ENCODE results near the gene TNFSF9. TPM values are rescaled to one million over a fixed set of nuclear protein-coding genes. Genes with fewer than 3 reads are reported as not detected.
A peak's percentile ranks its signal among the peaks of the same experiment; 100 is the strongest.

TNFSF9 gene
- polyA plus RNA-seq, 1 of the 3 experiments (the other 2 are of a cell fraction) = 10.7 TPM

DNA sequence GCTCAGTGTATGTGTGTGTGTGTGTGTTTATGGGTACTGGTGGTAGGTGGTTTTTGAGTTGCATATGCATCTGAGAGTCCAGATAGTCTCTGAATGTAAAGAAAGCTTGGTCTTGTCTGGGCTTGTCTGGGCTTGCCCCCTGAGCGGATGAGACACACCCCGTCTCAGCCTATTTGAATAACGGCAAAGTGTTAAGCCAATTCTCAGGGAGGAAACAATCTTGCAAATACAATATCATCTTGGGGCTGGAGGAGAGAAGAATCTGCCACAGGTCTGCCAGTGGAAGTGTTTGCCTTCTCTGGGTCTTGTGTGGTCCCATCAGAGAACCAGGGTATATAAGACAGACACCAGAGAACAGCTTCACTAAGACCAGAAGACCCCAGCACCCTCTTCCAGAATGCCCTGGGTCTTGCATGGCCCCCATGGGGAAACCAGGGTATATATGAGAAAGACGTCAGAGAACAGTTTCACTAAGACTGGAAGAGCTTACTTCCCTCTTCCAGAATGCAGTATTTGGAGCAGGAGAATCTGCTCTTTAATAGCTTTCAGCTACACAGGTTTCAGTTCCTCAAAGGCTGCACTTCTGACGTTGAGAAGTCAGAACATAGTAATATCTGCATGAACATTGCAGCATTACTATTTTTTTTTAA, 46.8 kb downstream of the TNFSF9 start (continued):
- TF ChIP-seq, protein P1, sequence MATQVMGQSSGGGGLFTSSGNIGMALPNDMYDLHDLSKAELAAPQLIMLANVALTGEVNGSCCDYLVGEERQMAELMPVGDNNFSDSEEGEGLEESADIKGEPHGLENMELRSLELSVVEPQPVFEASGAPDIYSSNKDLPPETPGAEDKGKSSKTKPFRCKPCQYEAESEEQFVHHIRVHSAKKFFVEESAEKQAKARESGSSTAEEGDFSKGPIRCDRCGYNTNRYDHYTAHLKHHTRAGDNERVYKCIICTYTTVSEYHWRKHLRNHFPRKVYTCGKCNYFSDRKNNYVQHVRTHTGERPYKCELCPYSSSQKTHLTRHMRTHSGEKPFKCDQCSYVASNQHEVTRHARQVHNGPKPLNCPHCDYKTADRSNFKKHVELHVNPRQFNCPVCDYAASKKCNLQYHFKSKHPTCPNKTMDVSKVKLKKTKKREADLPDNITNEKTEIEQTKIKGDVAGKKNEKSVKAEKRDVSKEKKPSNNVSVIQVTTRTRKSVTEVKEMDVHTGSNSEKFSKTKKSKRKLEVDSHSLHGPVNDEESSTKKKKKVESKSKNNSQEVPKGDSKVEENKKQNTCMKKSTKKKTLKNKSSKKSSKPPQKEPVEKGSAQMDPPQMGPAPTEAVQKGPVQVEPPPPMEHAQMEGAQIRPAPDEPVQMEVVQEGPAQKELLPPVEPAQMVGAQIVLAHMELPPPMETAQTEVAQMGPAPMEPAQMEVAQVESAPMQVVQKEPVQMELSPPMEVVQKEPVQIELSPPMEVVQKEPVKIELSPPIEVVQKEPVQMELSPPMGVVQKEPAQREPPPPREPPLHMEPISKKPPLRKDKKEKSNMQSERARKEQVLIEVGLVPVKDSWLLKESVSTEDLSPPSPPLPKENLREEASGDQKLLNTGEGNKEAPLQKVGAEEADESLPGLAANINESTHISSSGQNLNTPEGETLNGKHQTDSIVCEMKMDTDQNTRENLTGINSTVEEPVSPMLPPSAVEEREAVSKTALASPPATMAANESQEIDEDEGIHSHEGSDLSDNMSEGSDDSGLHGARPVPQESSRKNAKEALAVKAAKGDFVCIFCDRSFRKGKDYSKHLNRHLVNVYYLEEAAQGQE (IDR thresholded peaks at IDR 0.05; ENCODE audit: low read depth, low read length) = no peak
- TF ChIP-seq CHD2 (IDR thresholded peaks at IDR 0.05; ENCODE audit: low read length, partially characterized antibody) = no peak
- TF ChIP-seq, protein P2, sequence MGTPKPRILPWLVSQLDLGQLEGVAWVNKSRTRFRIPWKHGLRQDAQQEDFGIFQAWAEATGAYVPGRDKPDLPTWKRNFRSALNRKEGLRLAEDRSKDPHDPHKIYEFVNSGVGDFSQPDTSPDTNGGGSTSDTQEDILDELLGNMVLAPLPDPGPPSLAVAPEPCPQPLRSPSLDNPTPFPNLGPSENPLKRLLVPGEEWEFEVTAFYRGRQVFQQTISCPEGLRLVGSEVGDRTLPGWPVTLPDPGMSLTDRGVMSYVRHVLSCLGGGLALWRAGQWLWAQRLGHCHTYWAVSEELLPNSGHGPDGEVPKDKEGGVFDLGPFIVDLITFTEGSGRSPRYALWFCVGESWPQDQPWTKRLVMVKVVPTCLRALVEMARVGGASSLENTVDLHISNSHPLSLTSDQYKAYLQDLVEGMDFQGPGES (IDR thresholded peaks at IDR 0.05; ENCODE audit: low read depth, low read length) = no peak

DNA sequence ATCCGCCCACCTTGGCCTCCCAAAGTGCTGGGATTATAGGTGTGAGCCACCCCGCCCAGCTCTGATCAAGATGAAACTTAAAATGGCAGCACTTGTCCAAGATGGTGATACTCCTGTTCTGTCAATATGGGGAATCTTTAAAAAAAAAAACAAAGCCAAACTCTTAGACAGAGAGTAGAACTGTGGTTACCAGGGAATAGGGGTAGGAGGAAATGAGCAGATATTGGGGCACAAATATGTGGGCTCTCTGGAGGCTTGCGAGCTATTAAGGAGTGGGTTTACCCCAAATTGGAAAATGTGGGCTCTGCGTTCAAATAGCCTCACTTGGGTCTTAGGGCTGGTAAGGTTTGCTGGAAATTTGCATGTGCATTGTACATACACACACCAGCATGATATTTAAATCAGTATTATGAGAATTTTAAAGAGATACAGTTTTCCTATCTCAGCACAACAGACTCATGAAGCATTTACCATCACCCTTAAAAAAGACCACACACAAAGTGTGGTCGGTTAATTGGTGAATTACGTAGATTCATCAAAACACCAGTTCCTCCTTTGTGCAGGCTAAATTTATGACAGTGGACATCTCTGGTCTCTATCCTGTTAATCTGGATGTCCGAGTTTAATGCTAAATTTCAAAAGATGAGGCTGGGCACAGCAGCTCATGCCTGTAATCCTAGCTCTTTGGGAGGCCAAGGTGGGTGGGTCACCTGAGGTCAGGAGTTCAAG, 48.8 kb downstream of the TNFSF9 start:
- WGBS (ENCODE audit: low lambda C conversion rate) = 38% methylated on average over 7 of the region's 7 CpGs
- H4K20me1 ChIP-seq (ENCODE audit: insufficient read depth) = no peaks in the 10 kb centered on the region
- H3K36me3 ChIP-seq (replicated peaks in 1 of 2; ENCODE audit: control insufficient read depth in 1 of 2, insufficient read depth in 2 of 2, low read length in 1 of 2) = no peaks in the 10 kb centered on the region
- H3K4me3 ChIP-seq (ENCODE audit: low read depth in 2 of 2, low read length in 1 of 2) = no peak overlapping the region
- no peaks in the 10 kb centered on the region for H3K79me2 ChIP-seq (ENCODE audit: insufficient read depth)
- H3K4me1 ChIP-seq (ENCODE audit: control insufficient read depth in 1 of 2, insufficient read depth in 2 of 2, low read depth in 1 of 2, low read length in 1 of 2) = no peaks in the 10 kb centered on the region; a peak in 1 of 4 replicates
- POLR2A ChIA-PET = no interaction called here
- TF ChIP-seq MXI1 (IDR thresholded peaks at IDR 0.05; ENCODE audit: low read depth, low read length) (no peak), NFIC (IDR thresholded peaks at IDR 0.05; ENCODE audit: borderline replicate concordance) (no peak), RAD21 (IDR thresholded peaks at IDR 0.05; ENCODE audit: low read length) (no peak), FOSL2 (IDR thresholded peaks at IDR 0.05; ENCODE audit: borderline replicate concordance, low read depth) (no peak), ELF1 (IDR thresholded peaks at IDR 0.05) (no peak), TAF1 (IDR thresholded peaks at IDR 0.05; ENCODE audit: borderline replicate concordance, low read depth, low read length) (no peak)
- TF ChIP-seq, protein P3, sequence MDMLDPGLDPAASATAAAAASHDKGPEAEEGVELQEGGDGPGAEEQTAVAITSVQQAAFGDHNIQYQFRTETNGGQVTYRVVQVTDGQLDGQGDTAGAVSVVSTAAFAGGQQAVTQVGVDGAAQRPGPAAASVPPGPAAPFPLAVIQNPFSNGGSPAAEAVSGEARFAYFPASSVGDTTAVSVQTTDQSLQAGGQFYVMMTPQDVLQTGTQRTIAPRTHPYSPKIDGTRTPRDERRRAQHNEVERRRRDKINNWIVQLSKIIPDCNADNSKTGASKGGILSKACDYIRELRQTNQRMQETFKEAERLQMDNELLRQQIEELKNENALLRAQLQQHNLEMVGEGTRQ (IDR thresholded peaks at IDR 0.05; ENCODE audit: borderline replicate concordance, low read depth, low read length) = no peak
- TF ChIP-seq, protein P4, sequence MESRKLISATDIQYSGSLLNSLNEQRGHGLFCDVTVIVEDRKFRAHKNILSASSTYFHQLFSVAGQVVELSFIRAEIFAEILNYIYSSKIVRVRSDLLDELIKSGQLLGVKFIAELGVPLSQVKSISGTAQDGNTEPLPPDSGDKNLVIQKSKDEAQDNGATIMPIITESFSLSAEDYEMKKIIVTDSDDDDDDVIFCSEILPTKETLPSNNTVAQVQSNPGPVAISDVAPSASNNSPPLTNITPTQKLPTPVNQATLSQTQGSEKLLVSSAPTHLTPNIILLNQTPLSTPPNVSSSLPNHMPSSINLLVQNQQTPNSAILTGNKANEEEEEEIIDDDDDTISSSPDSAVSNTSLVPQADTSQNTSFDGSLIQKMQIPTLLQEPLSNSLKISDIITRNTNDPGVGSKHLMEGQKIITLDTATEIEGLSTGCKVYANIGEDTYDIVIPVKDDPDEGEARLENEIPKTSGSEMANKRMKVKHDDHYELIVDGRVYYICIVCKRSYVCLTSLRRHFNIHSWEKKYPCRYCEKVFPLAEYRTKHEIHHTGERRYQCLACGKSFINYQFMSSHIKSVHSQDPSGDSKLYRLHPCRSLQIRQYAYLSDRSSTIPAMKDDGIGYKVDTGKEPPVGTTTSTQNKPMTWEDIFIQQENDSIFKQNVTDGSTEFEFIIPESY (IDR thresholded peaks at IDR 0.05; ENCODE audit: borderline replicate concordance, low read depth) = no peak
- no peak overlapping the region for H3K4me2 ChIP-seq
- no peak for DNase-seq
- H3K9me3 ChIP-seq = no peaks in the 10 kb centered on the region
- H3K27me3 ChIP-seq (ENCODE audit: insufficient read depth) = peaks cover 14% of the 10 kb centered on the region; the same call in 1 of the 2 replicates
- no peaks in the 10 kb centered on the region for H3K9me2 ChIP-seq
- H3F3A ChIP-seq (replicated peaks; ENCODE audit: insufficient read depth) = peaks cover 24% of the 10 kb centered on the region
- no peak overlapping the region for H2AFZ ChIP-seq (ENCODE audit: low read depth)
- H3K9ac ChIP-seq = no peak overlapping the region
- H3K27ac ChIP-seq (ENCODE audit: low read depth in 2 of 2, low read length in 1 of 2) = peak overlapping the region in 1 of 2 experiments; percentile 78; a peak in 2 of 4 replicates
- CTCF ChIA-PET = no interaction called here

All from SK-N-SH (cell line).